ENCODE results near the gene SIK3.
"Not testable (repeated sequence)": the region's sequence is repeated elsewhere in the genome, so short reads cannot be mapped to it uniquely, and the experiment has no call there.

Gene SIK3

GRCh38 chr11:116835042-116835772, 263.0 kb downstream of the SIK3 start:
- POLR2A ChIA-PET, result interaction anchor here (0.8 to 1.3 kb wide), 6 partner anchors 18 to 264 kb away, joined by 3 to 8 read pairs (median 4); partner anchors contain the start of genes APOA5 and ZPR1
- no peak for DNase-seq (ENCODE audit: low read depth, low spot score)
- peak overlapping the region; percentile 45 for H3K4me3 ChIP-seq (ENCODE audit: low read depth, low read length)
- CTCF ChIA-PET, result interaction anchor here (0.7 to 6.6 kb wide), 28 partner anchors 9 to 392 kb away, joined by 3 to 120 read pairs (median 5); partner anchors contain the start of genes APOA4, APOA5, PAFAH1B2 and SIK3
- no peak for TF ChIP-seq CTCF (IDR thresholded peaks at IDR 0.05; ENCODE audit: insufficient read depth, low read length, missing control alignments)

GRCh38 chr11:116834535-116835041, 263.6 kb downstream of the SIK3 start:
- CTCF ChIA-PET, result interaction anchor here (1.3 to 6.6 kb wide), 7 partner anchors 12 to 393 kb away, joined by 3 to 120 read pairs (median 6); partner anchors contain the start of genes APOA4, APOA5 and ZPR1
- POLR2A ChIA-PET; H3K4me3 ChIP-seq (ENCODE audit: low read depth, low read length); DNase-seq (ENCODE audit: low read depth, low spot score): not testable (repeated sequence)

GRCh38 chr11:116833816-116834534, 264.3 kb downstream of the SIK3 start:
- CTCF ChIA-PET, result interaction anchor here (4.7 to 6.6 kb wide), 2 partner anchors 11 to 43 kb away, joined by 24 to 120 read pairs; partner anchors contain the start of genes APOA4, APOA5 and ZPR1
- TF ChIP-seq CTCF (IDR thresholded peaks at IDR 0.05; ENCODE audit: insufficient read depth, low read length, missing control alignments), result no peak
- POLR2A ChIA-PET, result interaction anchor here (0.7 kb wide), 1 partner anchor 346 kb away, joined by 3 read pairs; no protein-coding TSS in a partner anchor
- no peak overlapping the region for H3K4me3 ChIP-seq (ENCODE audit: low read depth, low read length)
- DNase-seq (ENCODE audit: low read depth, low spot score), result no peak

- POLR2A ChIA-PET, result interaction anchor here (0.7 kb wide), 1 partner anchor 346 kb away, joined by 3 read pairs; no protein-coding TSS in a partner anchor
- CTCF ChIA-PET, result interaction anchor here (0.8 to 6.6 kb wide), 3 partner anchors 9 to 42 kb away, joined by 3 to 120 read pairs (median 24); partner anchors contain the start of genes APOA4, APOA5 and ZPR1
- H3K4me3 ChIP-seq (ENCODE audit: low read depth, low read length), result no peak overlapping the region
- TF ChIP-seq CTCF (IDR thresholded peaks at IDR 0.05; ENCODE audit: insufficient read depth, low read length, missing control alignments), result no peak
- no peak for DNase-seq (ENCODE audit: low read depth, low spot score)
Measured at GRCh38 chr11:116833491-116833815, 264.8 kb downstream of the SIK3 start.

GRCh38 chr11:116832350-116833290, 265.6 kb downstream of the SIK3 start:
- no peak for DNase-seq (ENCODE audit: low read depth, low spot score)
- no peak for TF ChIP-seq CTCF (IDR thresholded peaks at IDR 0.05; ENCODE audit: insufficient read depth, low read length, missing control alignments)
- no peak overlapping the region for H3K4me3 ChIP-seq (ENCODE audit: low read depth, low read length)
- ChIA-PET POLR2A (no interaction called here), CTCF (interaction anchor here (0.8 to 6.6 kb wide), 2 partner anchors 10 to 41 kb away, joined by 3 to 120 read pairs; partner anchors contain the start of genes APOA5 and ZPR1)

- CTCF ChIA-PET, result interaction anchor here (6.6 kb wide), 1 partner anchor 41 kb away, joined by 120 read pairs; the partner anchor contains the start of genes APOA5 and ZPR1
- POLR2A ChIA-PET, result no interaction called here
- H3K4me3 ChIP-seq (ENCODE audit: low read depth, low read length), result no peak overlapping the region
- TF ChIP-seq CTCF (IDR thresholded peaks at IDR 0.05; ENCODE audit: insufficient read depth, low read length, missing control alignments), result no peak
- no peak for DNase-seq (ENCODE audit: low read depth, low spot score)
Measured at GRCh38 chr11:116831790-116832349, 266.4 kb downstream of the SIK3 start.

Data from AG04449 (cell line).